Uterus (tissue), 2 donors: ENCODE measurements around the gene SNX27.

Source experiments
- POLR2A ChIP-seq, 2 donors: fragments of 450-650 bp; IDR thresholded peaks; one replicate each; pipeline ENCODE4 v1.6.1; 2016; ENCODE audit warnings: antibody characterized with exemption in 2 of 2, mild to moderate bottlenecking in 1 of 2, moderate library complexity in 1 of 2
- TF ChIP-seq, protein P1 (sequence below), 4 experiments: fragments of 200-600 bp in 2 of 4; fragments of 450-650 bp in 2 of 4; sonication (generic) in 2 of 4; IDR thresholded peaks; one replicate each; pipeline ENCODE4 v1.5.1; 2016 to 2019; ENCODE audit warnings: antibody characterized with exemption in 4 of 4, mild to moderate bottlenecking in 2 of 4, moderate library complexity in 1 of 4

DNA sequence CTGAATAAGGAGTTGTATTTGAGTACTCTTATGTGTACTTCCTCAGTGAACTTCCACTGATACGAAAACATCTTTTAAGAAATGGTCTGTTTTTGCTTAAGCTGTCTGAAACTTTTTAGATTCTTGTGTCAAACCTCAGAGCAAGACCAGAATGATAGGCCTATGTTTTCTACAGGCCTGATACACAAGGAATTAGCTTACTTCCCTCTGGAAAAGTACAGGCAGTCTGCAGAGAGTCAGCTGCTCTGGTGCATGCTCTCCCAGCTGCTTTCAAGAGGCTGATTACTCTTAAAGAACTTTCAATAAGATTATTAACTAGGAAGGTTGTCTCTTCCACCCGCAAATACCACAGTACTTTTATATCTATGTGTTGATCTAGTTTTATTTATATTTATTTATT is 9.5 kb downstream of the SNX27 start:
- TF ChIP-seq, protein P1, sequence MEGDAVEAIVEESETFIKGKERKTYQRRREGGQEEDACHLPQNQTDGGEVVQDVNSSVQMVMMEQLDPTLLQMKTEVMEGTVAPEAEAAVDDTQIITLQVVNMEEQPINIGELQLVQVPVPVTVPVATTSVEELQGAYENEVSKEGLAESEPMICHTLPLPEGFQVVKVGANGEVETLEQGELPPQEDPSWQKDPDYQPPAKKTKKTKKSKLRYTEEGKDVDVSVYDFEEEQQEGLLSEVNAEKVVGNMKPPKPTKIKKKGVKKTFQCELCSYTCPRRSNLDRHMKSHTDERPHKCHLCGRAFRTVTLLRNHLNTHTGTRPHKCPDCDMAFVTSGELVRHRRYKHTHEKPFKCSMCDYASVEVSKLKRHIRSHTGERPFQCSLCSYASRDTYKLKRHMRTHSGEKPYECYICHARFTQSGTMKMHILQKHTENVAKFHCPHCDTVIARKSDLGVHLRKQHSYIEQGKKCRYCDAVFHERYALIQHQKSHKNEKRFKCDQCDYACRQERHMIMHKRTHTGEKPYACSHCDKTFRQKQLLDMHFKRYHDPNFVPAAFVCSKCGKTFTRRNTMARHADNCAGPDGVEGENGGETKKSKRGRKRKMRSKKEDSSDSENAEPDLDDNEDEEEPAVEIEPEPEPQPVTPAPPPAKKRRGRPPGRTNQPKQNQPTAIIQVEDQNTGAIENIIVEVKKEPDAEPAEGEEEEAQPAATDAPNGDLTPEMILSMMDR (IDR thresholded peaks at IDR 0.05) = no peak
- no peak for TF ChIP-seq POLR2A (IDR thresholded peaks at IDR 0.05)
